ENCODE results near the gene MATN3. TPM values are rescaled to one million over a fixed set of nuclear protein-coding genes. Genes with fewer than 3 reads are reported as not detected.

The MATN3 gene
- total RNA-seq, 1 experiment from 2014 or later: 0.98 TPM

DNA sequence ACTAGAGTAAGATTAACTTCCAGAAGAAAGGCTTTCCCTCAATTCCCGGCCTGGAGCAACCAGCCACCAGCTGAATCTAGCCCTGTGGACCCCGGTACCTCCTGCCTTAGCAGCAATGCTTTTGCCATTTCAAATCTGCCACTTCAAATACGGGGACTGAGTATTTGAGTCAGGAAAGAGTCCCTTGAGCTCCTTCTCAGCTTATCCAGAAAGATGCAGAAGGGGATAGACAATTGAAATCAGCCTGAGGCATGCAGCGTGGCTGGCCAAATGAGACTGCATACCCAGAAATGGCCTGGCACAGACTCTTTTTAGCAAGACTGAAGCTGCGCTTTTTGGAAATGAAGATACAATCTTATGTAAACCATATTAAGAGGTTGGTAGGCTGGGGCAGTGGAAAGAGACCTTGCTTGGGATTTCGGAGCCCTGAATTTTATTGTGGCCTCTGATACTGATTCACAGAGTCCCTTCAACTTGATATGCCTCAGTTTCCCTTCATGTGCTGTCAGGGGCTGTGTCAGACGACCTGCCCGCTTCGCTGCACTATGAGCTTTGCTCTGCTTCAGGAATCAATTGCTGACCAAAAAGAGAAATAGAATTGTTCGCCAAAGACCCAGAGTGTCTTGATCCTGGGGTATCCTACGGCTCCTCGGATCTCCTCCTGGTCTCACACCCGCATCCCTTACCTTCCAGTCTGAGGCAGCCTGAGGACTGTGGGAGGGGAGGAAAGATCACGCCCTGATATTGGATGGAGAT lies 1.0 kb downstream of the MATN3 start:
- BruUV-seq (replicated peaks): no TSS peak
- Mint-ChIP-seq H3K4me3 (ENCODE audit: unreplicated experiment) (peak overlapping the region; percentile 55), H3K27ac (ENCODE audit: low read depth, unreplicated experiment) (no peak overlapping the region), H3K27me3 (ENCODE audit: insufficient read depth, unreplicated experiment) (no peaks in the 10 kb centered on the region), H3K36me3 (ENCODE audit: insufficient read depth, unreplicated experiment) (peaks cover 3% of the 10 kb centered on the region), H3K9me3 (ENCODE audit: unreplicated experiment) (peaks cover 7% of the 10 kb centered on the region), H3K4me1 (ENCODE audit: insufficient read depth, unreplicated experiment) (no peaks in the 10 kb centered on the region)
- no peak for TF ChIP-seq CTCF (IDR thresholded peaks at IDR 0.05; ENCODE audit: unreplicated experiment)
- intact Hi-C loops (cut with micrococcal nuclease): loop anchor here (1.0 kb wide), 1 partner anchor 23 kb away; no protein-coding TSS in a partner anchor
- ChIA-PET POLR2A (interaction anchor here (0.6 to 1.9 kb wide), 4 partner anchors 13 to 79 kb away, joined by 3 to 8 read pairs (median 4); partner anchors contain the start of gene WDR35), CTCF (interaction anchor here (0.5 to 6.7 kb wide), 6 partner anchors 15 to 258 kb away, joined by 3 to 115 read pairs (median 3); no protein-coding TSS in a partner anchor)
- DNase-seq (ENCODE audit: unreplicated experiment): no peak

GRCh38 chr2:20008703-20009102 lies 3.8 kb downstream of the MATN3 start:
- ChIA-PET POLR2A (interaction anchor here (1.5 kb wide), 1 partner anchor 43 kb away, joined by 8 read pairs; the partner anchor contains the start of gene LAPTM4A), CTCF (interaction anchor here (0.6 to 0.8 kb wide), 2 partner anchors 86 to 1458 kb away, joined by 3 read pairs; no protein-coding TSS in a partner anchor)
- Mint-ChIP-seq H3K27ac (ENCODE audit: low read depth, unreplicated experiment) (no peak overlapping the region), H3K9me3 (ENCODE audit: unreplicated experiment) (peaks cover 2% of the 10 kb centered on the region), H3K36me3 (ENCODE audit: insufficient read depth, unreplicated experiment) (peaks cover 5% of the 10 kb centered on the region), H3K27me3 (ENCODE audit: insufficient read depth, unreplicated experiment) (no peaks in the 10 kb centered on the region), H3K4me1 (ENCODE audit: insufficient read depth, unreplicated experiment) (no peaks in the 10 kb centered on the region), H3K4me3 (ENCODE audit: unreplicated experiment) (no peak overlapping the region)
- TF ChIP-seq CTCF (IDR thresholded peaks at IDR 0.05; ENCODE audit: unreplicated experiment): no peak
- intact Hi-C loops (cut with micrococcal nuclease): no loop called here
- no peak for DNase-seq (ENCODE audit: unreplicated experiment)
- no TSS peak for BruUV-seq (replicated peaks)

GRCh38 chr2:20005891-20006470 lies 6.5 kb downstream of the MATN3 start:
- Mint-ChIP-seq H3K27me3 (ENCODE audit: insufficient read depth, unreplicated experiment) (no peaks in the 10 kb centered on the region), H3K4me3 (ENCODE audit: unreplicated experiment) (no peak overlapping the region), H3K4me1 (ENCODE audit: insufficient read depth, unreplicated experiment) (no peaks in the 10 kb centered on the region), H3K27ac (ENCODE audit: low read depth, unreplicated experiment) (no peak overlapping the region), H3K36me3 (ENCODE audit: insufficient read depth, unreplicated experiment) (peaks cover 5% of the 10 kb centered on the region), H3K9me3 (ENCODE audit: unreplicated experiment) (no peaks in the 10 kb centered on the region)
- BruUV-seq (replicated peaks): no TSS peak
- no peak for DNase-seq (ENCODE audit: unreplicated experiment)
- TF ChIP-seq CTCF (IDR thresholded peaks at IDR 0.05; ENCODE audit: unreplicated experiment): no peak
- CTCF ChIA-PET: interaction anchor here (1.2 kb wide), 1 partner anchor 8 kb away, joined by 3 read pairs; no protein-coding TSS in a partner anchor
- intact Hi-C loops (cut with micrococcal nuclease): no loop called here
- POLR2A ChIA-PET: no interaction called here

- no peak overlapping the region for H3K27ac Mint-ChIP-seq (ENCODE audit: low read depth, unreplicated experiment)
- no peaks in the 10 kb centered on the region for H3K9me3 Mint-ChIP-seq (ENCODE audit: unreplicated experiment)
- H3K4me3 Mint-ChIP-seq (ENCODE audit: unreplicated experiment): no peak overlapping the region
- ChIA-PET POLR2A (no interaction called here), CTCF (interaction anchor here (1.2 kb wide), 1 partner anchor 9 kb away, joined by 3 read pairs; no protein-coding TSS in a partner anchor)
- H3K27me3 Mint-ChIP-seq (ENCODE audit: insufficient read depth, unreplicated experiment): no peaks in the 10 kb centered on the region
- H3K36me3 Mint-ChIP-seq (ENCODE audit: insufficient read depth, unreplicated experiment): peaks cover 5% of the 10 kb centered on the region
- intact Hi-C loops (cut with micrococcal nuclease): no loop called here
- BruUV-seq (replicated peaks): no TSS peak
- no peak for DNase-seq (ENCODE audit: unreplicated experiment)
- no peaks in the 10 kb centered on the region for H3K4me1 Mint-ChIP-seq (ENCODE audit: insufficient read depth, unreplicated experiment)
- no peak for TF ChIP-seq CTCF (IDR thresholded peaks at IDR 0.05; ENCODE audit: unreplicated experiment)
Measured at GRCh38 chr2:20005067-20005627, 7.3 kb downstream of the MATN3 start.
